Right lobe of liver (tissue), 6 donors: ENCODE results near the gene PTPN3. TPM values are rescaled to one million over a fixed set of nuclear protein-coding genes. Genes with fewer than 3 reads are reported as not detected.

Experiments
- ATAC-seq, 4 donors: fragments of 200-7000 bp; cut with Tn5 transposase; one replicate each; pipeline ENCODE4 v1.9.1; 2020; ENCODE audit warnings: mild to moderate bottlenecking in 4 of 4, moderate library complexity in 4 of 4
- DNase-seq, 3 donors: peaks; one replicate each; pipeline ENCODE4 v3.0.0-alpha.2; 2020
- H3K27ac ChIP-seq, 3 donors: fragments of 200-600 bp; one replicate each; pipeline ENCODE4 v1.8.0; 2022
- H3K27me3 ChIP-seq, 2 donors: fragments of 200-600 bp; one replicate each; pipeline ENCODE4 v1.8.0; 2022
- H3K36me3 ChIP-seq, 4 donors: fragments of 200-600 bp; sonication (generic) in 1 of 4; one replicate each; pipeline versions ENCODE4 v1.5.1 to v1.8.0; 2017 to 2022; ENCODE audit warnings: control low read depth in 1 of 4
- H3K4me1 ChIP-seq, 4 donors: fragments of 200-600 bp; sonication (generic) in 1 of 4; one replicate each; pipeline versions ENCODE4 v1.5.1 to v1.8.0; 2017 to 2022; ENCODE audit warnings: control low read depth in 1 of 4
- H3K4me3 ChIP-seq, 3 donors: fragments of 200-600 bp; one replicate each; pipeline ENCODE4 v1.8.0; 2022
- H3K9me3 ChIP-seq, 4 donors: fragments of 200-600 bp; sonication (generic) in 1 of 4; one replicate each; pipeline versions ENCODE4 v1.5.1 to v1.8.0; 2017 to 2022; ENCODE audit warnings: control low read depth in 1 of 4
- POLR2A ChIP-seq: fragments of 450-650 bp; IDR thresholded peaks from one replicate; pipeline ENCODE4 v1.6.1; 2017; ENCODE audit warnings: antibody characterized with exemption, mild to moderate bottlenecking
- WGBS: methylation state at CpG from one replicate; pipeline ENCODE4 v1.1.6; 2018; ENCODE audit warnings: low coverage, low lambda C conversion rate; ENCODE audit not compliant: insufficient coverage; ENCODE audit errors: missing lambda C conversion rate; 5-methylcytosine and 5-hydroxymethylcytosine counted together
- intact Hi-C, 2 donors: fragments of 100-400 bp; cut with DNase I; formaldehyde crosslinking; loops; one replicate each; pipeline versions ENCODE4 v1.11.2 to v1.14.1; 2022
- total RNA-seq, 6 experiments: library from RNA; depleted of rRNA in 2 of 6; stranded (reverse); fragments of >200 nt in 2 of 6; fragmentation: NEBNext Ultra II Directional in 3 of 6; extraction: Animal tissue kit (Norgen Biotek cat#: 25700) in 3 of 6; gene quantifications; one replicate each; pipeline versions ENCODE4 v1.1.0 to v1.2.4, GENCODE V29; 2016 to 2023
- TF ChIP-seq, protein P1 (sequence below), 4 donors: fragments of 200-600 bp in 3 of 4; fragments of 450-650 bp in 1 of 4; IDR thresholded peaks; one replicate each; pipeline versions ENCODE4 v1.5.1 to v1.8.0; 2016 to 2022; ENCODE audit warnings: antibody characterized with exemption in 4 of 4, mild to moderate bottlenecking in 2 of 4
- donor health status: DM: no; HTN: yes; CAD: no.
- donor health status: DM: no; HTN: no; CAD: no.
- donor health status: DM: no; HTN: no; CAD: no.
- donor health status: DM: no; HTN: yes; CAD: no.
- donor health status: DM: no; HTN: yes; CAD: no.

Gene PTPN3
- total RNA-seq, 6 experiments from 2014 or later = 15.0 to 33.3 (median 30.0) TPM

DNA sequence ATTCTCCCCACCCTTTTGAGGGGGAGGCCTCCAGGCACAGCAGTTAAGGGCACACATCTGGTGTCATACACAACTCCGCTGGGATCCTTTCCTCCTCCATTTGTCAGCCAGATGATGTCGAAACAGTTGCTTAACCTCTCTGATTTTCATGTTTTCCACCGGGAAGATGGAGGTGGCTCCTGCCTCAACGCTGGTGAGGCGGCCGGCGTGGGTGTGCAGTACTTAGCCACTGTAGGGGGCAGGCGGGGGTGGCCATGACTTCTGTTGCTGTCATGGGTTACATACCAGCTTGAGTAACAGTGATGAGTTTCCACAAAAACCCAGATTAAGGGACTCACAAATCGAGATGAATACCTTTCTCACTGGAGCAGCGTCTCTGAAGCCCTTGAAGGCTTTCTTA is 114.2 kb downstream of the PTPN3 start:
- 92% methylated on average over 10 of the region's 10 CpGs for WGBS
- no peak for ATAC-seq

DNA sequence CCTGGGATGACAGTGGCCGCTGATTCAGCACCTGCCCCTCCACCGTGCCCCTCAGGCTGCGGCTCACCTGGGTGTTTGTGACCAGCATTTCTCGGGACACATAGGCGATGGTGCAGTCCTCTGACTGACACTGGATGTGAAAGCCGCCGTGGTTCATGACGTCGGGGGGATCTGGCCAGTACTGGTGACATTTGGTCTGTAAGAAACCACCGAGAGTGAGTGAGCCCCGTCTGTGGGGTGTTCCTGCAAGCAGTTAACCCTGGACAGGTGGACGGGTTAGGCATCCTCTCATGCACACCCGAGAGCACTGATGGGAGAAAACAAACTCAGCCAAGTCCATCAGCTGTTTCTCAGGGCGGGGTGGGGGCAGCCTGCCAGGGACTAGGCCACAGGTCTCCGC is 114.8 kb downstream of the PTPN3 start:
- H3K36me3 ChIP-seq = peaks cover 0 to 95% (median 46%) of the 10 kb centered on the region in 4 donors
- ATAC-seq (no peak), DNase-seq (no peak)
- no peaks in the 10 kb centered on the region for H3K9me3 ChIP-seq
- intact Hi-C loops = no loop called here
- no peaks in the 10 kb centered on the region for H3K4me1 ChIP-seq
- WGBS = 87% methylated on average over 7 of the region's 15 CpGs
- TF ChIP-seq, protein P1, sequence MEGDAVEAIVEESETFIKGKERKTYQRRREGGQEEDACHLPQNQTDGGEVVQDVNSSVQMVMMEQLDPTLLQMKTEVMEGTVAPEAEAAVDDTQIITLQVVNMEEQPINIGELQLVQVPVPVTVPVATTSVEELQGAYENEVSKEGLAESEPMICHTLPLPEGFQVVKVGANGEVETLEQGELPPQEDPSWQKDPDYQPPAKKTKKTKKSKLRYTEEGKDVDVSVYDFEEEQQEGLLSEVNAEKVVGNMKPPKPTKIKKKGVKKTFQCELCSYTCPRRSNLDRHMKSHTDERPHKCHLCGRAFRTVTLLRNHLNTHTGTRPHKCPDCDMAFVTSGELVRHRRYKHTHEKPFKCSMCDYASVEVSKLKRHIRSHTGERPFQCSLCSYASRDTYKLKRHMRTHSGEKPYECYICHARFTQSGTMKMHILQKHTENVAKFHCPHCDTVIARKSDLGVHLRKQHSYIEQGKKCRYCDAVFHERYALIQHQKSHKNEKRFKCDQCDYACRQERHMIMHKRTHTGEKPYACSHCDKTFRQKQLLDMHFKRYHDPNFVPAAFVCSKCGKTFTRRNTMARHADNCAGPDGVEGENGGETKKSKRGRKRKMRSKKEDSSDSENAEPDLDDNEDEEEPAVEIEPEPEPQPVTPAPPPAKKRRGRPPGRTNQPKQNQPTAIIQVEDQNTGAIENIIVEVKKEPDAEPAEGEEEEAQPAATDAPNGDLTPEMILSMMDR (IDR thresholded peaks at IDR 0.05) = no peak
- no peak for TF ChIP-seq POLR2A
- H3K27ac ChIP-seq = no peak overlapping the region
- no peak overlapping the region for H3K4me3 ChIP-seq
- H3K27me3 ChIP-seq = no peaks in the 10 kb centered on the region

More for the DNA sequence above, 114.2 kb downstream of the PTPN3 start:
- DNase-seq = no peak
- Histone ChIP-seq H3K36me3 (peaks cover 0 to 95% (median 47%) of the 10 kb centered on the region in 4 donors), H3K4me1 (no peaks in the 10 kb centered on the region), H3K27ac (no peak overlapping the region), H3K4me3 (no peak overlapping the region), H3K27me3 (no peaks in the 10 kb centered on the region), H3K9me3 (no peaks in the 10 kb centered on the region)
- intact Hi-C loops = no loop called here
- TF ChIP-seq POLR2A = no peak
- TF ChIP-seq, protein P1 (IDR thresholded peaks at IDR 0.05) = no peak

DNA sequence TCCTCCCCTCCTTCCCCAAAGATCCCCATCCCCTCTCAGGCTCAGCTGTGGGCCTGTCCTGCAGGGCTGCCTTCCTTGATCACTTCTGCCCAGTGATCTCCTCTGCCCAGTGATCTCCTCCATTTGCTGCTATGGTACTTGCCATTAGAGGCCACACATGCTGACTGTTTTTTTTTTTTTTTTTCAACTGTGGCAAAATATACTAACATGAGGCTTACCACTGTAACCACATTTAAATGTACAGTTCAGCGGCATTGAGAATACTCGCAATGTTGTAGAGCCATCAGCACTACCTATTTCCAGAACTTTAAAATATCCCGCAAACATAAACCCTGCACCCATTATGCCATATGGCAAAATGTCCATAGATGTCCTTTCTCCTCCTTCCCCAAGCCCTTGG is 115.5 kb downstream of the PTPN3 start:
- 88% methylated on average over 3 of the region's 3 CpGs for WGBS
- H3K27ac ChIP-seq = no peak overlapping the region
- DNase-seq = no peak
- no peak for TF ChIP-seq POLR2A
- TF ChIP-seq, protein P1 (IDR thresholded peaks at IDR 0.05) = no peak
- no peak overlapping the region for H3K4me3 ChIP-seq
- no peaks in the 10 kb centered on the region for H3K27me3 ChIP-seq
- no peak for ATAC-seq
- H3K36me3 ChIP-seq = peaks cover 0 to 87% (median 46%) of the 10 kb centered on the region in 4 donors
- H3K9me3 ChIP-seq = no peaks in the 10 kb centered on the region
- intact Hi-C loops = no loop called here
- no peaks in the 10 kb centered on the region for H3K4me1 ChIP-seq

DNA sequence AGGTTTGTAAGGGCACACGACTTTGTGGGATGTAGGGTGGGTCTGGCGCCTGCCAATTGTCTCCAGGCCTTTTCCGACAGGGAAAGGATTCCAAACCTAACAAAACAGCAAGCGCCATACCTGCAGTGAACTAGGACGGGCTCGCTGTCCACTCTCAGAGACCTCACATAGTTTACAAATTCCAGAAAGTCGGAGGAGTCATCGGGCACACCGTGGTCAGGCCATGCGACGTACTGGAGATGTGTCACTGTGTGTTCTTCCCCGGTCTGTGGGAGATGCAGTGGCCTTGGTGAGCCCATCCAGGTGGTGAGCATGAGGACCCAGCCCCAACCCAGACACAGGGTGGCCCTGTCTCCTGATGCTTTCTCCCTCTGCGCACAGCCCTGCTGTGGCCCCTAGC is 115.9 kb downstream of the PTPN3 start:
- Histone ChIP-seq H3K4me1 (no peaks in the 10 kb centered on the region), H3K27me3 (no peaks in the 10 kb centered on the region), H3K27ac (no peak overlapping the region), H3K9me3 (no peaks in the 10 kb centered on the region), H3K36me3 (peaks cover 0 to 83% (median 44%) of the 10 kb centered on the region in 4 donors), H3K4me3 (no peak overlapping the region)
- 67% methylated on average over 2 of the region's 13 CpGs for WGBS
- ATAC-seq = no peak
- no peak for TF ChIP-seq POLR2A
- TF ChIP-seq, protein P1 (IDR thresholded peaks at IDR 0.05) = no peak
- intact Hi-C loops = no loop called here
- no peak for DNase-seq
